Measurements from ENCODE around the gene TSPAN15.

DNA sequence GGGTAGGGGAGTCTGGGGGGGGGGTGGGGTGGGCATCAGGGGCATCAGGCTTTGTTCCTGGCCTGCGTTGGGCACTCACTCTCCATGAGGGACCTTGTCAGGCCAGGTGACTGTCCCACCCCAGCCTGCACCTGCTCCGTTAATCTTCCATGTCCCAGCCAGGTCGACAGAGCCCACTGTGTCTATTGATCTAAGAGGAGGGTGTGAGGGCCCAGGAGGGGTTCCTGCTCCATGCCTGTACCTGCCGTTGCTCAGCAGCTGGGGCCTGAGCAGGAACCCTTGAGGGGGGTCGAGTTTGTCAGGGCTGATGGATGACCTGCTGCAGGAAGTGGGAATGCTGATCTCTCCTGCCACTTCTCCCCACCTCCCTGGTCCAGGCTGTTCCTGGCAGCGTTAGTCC lies 103.3 kb downstream of the TSPAN15 start:
- TF ChIP-seq, protein P1, sequence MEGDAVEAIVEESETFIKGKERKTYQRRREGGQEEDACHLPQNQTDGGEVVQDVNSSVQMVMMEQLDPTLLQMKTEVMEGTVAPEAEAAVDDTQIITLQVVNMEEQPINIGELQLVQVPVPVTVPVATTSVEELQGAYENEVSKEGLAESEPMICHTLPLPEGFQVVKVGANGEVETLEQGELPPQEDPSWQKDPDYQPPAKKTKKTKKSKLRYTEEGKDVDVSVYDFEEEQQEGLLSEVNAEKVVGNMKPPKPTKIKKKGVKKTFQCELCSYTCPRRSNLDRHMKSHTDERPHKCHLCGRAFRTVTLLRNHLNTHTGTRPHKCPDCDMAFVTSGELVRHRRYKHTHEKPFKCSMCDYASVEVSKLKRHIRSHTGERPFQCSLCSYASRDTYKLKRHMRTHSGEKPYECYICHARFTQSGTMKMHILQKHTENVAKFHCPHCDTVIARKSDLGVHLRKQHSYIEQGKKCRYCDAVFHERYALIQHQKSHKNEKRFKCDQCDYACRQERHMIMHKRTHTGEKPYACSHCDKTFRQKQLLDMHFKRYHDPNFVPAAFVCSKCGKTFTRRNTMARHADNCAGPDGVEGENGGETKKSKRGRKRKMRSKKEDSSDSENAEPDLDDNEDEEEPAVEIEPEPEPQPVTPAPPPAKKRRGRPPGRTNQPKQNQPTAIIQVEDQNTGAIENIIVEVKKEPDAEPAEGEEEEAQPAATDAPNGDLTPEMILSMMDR (IDR thresholded peaks at IDR 0.05): no peak
- TF ChIP-seq POLR2AphosphoS5 (IDR thresholded peaks at IDR 0.05) (no peak), POLR2A (IDR thresholded peaks at IDR 0.05) (no peak)
